ENCODE results near the gene COL24A1. TPM values are rescaled to one million over a fixed set of nuclear protein-coding genes. Genes with fewer than 3 reads are reported as not detected.
A peak's percentile ranks its signal among the peaks of the same experiment; 100 is the strongest.

The COL24A1 gene
- total RNA-seq, 1 donor: 0.27 TPM

GRCh38 chr1:86061551-86061990, 95.0 kb downstream of the COL24A1 start:
- TF ChIP-seq, protein P1, sequence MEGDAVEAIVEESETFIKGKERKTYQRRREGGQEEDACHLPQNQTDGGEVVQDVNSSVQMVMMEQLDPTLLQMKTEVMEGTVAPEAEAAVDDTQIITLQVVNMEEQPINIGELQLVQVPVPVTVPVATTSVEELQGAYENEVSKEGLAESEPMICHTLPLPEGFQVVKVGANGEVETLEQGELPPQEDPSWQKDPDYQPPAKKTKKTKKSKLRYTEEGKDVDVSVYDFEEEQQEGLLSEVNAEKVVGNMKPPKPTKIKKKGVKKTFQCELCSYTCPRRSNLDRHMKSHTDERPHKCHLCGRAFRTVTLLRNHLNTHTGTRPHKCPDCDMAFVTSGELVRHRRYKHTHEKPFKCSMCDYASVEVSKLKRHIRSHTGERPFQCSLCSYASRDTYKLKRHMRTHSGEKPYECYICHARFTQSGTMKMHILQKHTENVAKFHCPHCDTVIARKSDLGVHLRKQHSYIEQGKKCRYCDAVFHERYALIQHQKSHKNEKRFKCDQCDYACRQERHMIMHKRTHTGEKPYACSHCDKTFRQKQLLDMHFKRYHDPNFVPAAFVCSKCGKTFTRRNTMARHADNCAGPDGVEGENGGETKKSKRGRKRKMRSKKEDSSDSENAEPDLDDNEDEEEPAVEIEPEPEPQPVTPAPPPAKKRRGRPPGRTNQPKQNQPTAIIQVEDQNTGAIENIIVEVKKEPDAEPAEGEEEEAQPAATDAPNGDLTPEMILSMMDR (IDR thresholded peaks at IDR 0.05; ENCODE audit: insufficient read depth, low read length): no peak
- DNase-seq (ENCODE audit: low read depth): peak; percentile 47
- no peak overlapping the region for H3K4me3 ChIP-seq (ENCODE audit: low read depth, low read length)

DNA sequence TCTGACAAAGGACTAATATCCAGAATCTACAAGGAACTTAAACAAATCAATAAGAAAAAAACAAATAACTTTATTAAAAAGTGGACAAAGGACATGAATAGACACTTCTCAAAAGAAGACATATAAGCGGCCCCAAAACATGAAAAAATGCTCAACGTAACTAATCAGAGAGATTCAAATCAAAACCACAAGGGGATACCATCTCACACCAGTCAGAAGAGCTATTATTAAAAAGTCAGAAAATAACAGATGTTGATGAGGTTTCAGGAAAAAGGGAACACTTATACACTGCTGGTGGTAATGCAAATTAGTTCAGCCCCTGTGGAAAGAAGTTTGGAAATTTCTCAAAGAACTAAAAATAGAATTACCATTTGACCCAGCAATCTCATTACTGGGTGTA, 102.2 kb downstream of the COL24A1 start:
- TF ChIP-seq, protein P1 (IDR thresholded peaks at IDR 0.05; ENCODE audit: insufficient read depth, low read length): no peak
- DNase-seq (ENCODE audit: low read depth): no peak
- no peak overlapping the region for H3K4me3 ChIP-seq (ENCODE audit: low read depth, low read length)

DNA sequence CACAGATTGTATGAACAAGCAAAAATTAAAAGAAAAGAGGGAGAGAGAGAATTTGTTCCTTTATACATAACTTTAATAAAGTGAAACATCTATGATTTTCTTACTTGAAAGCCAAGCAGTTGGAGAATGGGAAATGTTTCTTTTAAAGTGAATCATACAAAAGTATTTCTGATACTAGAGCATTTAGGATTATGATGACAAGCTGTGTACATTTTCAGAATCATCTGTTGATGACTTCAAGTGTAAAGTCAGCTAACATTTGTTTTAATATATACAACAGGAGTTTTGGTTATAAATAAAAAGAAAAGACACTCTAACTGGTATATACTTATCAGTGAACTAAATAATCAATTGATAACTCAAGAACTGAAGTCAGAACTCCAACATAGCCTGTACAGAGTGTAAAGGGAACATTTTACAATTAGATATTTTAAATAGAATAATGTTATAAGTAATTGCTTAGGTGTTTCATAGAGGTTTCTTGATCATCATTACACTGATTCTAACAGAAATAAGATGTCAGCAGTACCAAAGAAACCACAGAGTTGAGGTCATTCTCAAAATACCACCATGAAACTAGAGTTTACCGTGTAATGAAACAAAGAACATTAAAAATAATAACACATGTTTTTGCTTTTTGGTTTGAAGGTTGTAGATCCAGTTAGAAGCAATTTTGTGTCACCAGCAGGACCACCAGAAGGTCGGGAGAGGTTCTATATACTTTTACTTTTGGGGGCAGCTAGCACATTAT, 103.4 kb downstream of the COL24A1 start:
- no peak overlapping the region for H3K4me3 ChIP-seq (ENCODE audit: low read depth, low read length)
- TF ChIP-seq, protein P1 (IDR thresholded peaks at IDR 0.05; ENCODE audit: insufficient read depth, low read length): no peak
- DNase-seq (ENCODE audit: low read depth): no peak

GRCh38 chr1:86035101-86035500, 121.5 kb downstream of the COL24A1 start:
- no peak for DNase-seq (ENCODE audit: low read depth)
- TF ChIP-seq, protein P1 (IDR thresholded peaks at IDR 0.05; ENCODE audit: insufficient read depth, low read length): no peak

DNA sequence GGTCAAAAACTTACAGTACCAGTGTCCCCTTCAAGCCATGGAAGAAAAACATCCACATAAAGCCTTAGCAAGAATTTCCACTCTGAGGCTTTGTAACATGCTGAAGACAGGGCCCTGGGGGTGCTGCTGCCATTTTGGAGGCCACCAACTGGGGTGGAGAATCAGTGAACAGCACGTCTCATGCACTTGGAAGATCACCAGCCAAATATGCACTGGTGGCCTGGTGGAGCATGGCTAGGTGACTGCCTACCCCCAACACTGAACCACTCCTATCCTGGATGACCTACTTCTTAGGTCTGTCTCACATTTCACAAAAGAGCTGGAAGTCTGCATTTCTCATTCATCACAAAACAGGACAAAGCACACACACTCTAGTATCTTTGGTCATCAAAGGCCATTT, 126.4 kb downstream of the COL24A1 start:
- DNase-seq (ENCODE audit: low read depth): no peak
- no peak overlapping the region for H3K4me3 ChIP-seq (ENCODE audit: low read depth, low read length)
- TF ChIP-seq, protein P1 (IDR thresholded peaks at IDR 0.05; ENCODE audit: insufficient read depth, low read length): no peak

More at GRCh38 chr1:86035101-86035500, 121.5 kb downstream of the COL24A1 start:
- H3K4me3 ChIP-seq (ENCODE audit: low read depth, low read length): no peak overlapping the region

- DNase-seq (ENCODE audit: low read depth): peak; percentile 36
- H3K4me3 ChIP-seq (ENCODE audit: low read depth, low read length): no peak overlapping the region
- TF ChIP-seq, protein P1 (IDR thresholded peaks at IDR 0.05; ENCODE audit: insufficient read depth, low read length): peak; percentile 79
Measured at GRCh38 chr1:86018283-86018923, 138.2 kb downstream of the COL24A1 start.

All from fibroblast of the aortic adventitia (primary cell).